Measurements from ENCODE around the gene SPDL1.

The SPDL1 gene

GRCh38 chr5:169632946-169633345 is 49.4 kb downstream of the SPDL1 start:
- no peak for DNase-seq

GRCh38 chr5:169634606-169635005 is 51.0 kb downstream of the SPDL1 start:
- DNase-seq, result no peak

GRCh38 chr5:169635936-169636335 is 52.4 kb downstream of the SPDL1 start:
- DNase-seq, result no peak

GRCh38 chr5:169636477-169637084 is 53.0 kb downstream of the SPDL1 start:
- no peak for DNase-seq

GRCh38 chr5:169637085-169637548 is 53.5 kb downstream of the SPDL1 start, which contains the start of gene DOCK2:
Gene DOCK2, plus strand, starts transcription at chr5:169637275. Its CDS starts 52 bp downstream, at chr5:169637327.
- DNase-seq, result no peak

GRCh38 chr5:169637549-169638121 is 54.1 kb downstream of the SPDL1 start:
- no peak for DNase-seq

- no peak for DNase-seq
Measured at GRCh38 chr5:169641253-169641652, 57.7 kb downstream of the SPDL1 start.

GRCh38 chr5:169646856-169647255 is 63.3 kb downstream of the SPDL1 start:
- no peak for DNase-seq

- DNase-seq, result no peak
Measured at GRCh38 chr5:169647566-169647965, 64.0 kb downstream of the SPDL1 start.

- no peak for DNase-seq
Measured at GRCh38 chr5:169648725-169649310, 65.2 kb downstream of the SPDL1 start.

GRCh38 chr5:169649486-169649885 is 65.9 kb downstream of the SPDL1 start:
- DNase-seq, result no peak

- DNase-seq, result no peak
Measured at GRCh38 chr5:169650701-169651331, 67.2 kb downstream of the SPDL1 start.

- no peak for DNase-seq
Measured at GRCh38 chr5:169651526-169651925, 68.0 kb downstream of the SPDL1 start.

- no peak for DNase-seq
Measured at GRCh38 chr5:169652057-169652456, 68.5 kb downstream of the SPDL1 start.

GRCh38 chr5:169653091-169653490 is 69.5 kb downstream of the SPDL1 start:
- no peak for DNase-seq

Data from NCI-H1048 (cell line).